HG03066 (cell line): Measurements from ENCODE around the gene TRAPPC2B.
"Not testable (repeated sequence)": the region's sequence is repeated elsewhere in the genome, so short reads cannot be mapped to it uniquely, and the experiment has no call there.

Experiments used
- ATAC-seq: cut with Tn5 transposase; IDR thresholded peaks from one replicate; pipeline ENCODE4 v1.9.1; 2021; ENCODE audit warnings: low read depth; ENCODE audit not compliant: unreplicated experiment

Gene TRAPPC2B

GRCh38 chr19:57366776-57367175, 3.4 kb downstream of the TRAPPC2B start:
- ATAC-seq: no peak

- no peak for ATAC-seq
Observed at GRCh38 chr19:57374179-57374578, 10.8 kb downstream of the TRAPPC2B start.

GRCh38 chr19:57374647-57375046, 11.3 kb downstream of the TRAPPC2B start:
- not testable (repeated sequence) for ATAC-seq

GRCh38 chr19:57376151-57376550, 12.8 kb downstream of the TRAPPC2B start:
- ATAC-seq: no peak

GRCh38 chr19:57377498-57378146, 14.3 kb downstream of the TRAPPC2B start:
- ATAC-seq: no peak

GRCh38 chr19:57380923-57381322, 17.6 kb downstream of the TRAPPC2B start:
- ATAC-seq: no peak

- no peak for ATAC-seq
Observed at GRCh38 chr19:57382806-57383488, 19.6 kb downstream of the TRAPPC2B start.

GRCh38 chr19:57389194-57389729, 25.9 kb downstream of the TRAPPC2B start:
- ATAC-seq: no peak

- ATAC-seq: peak; percentile 98
Observed at GRCh38 chr19:57389730-57390598, 26.6 kb downstream of the TRAPPC2B start, which contains the start of gene ZNF548. TSS of gene ZNF548 (plus strand) at chr19:57389854. CDS start at chr19:57390100, 246 bp downstream.

- no peak for ATAC-seq
Observed at GRCh38 chr19:57395710-57396109, 32.4 kb downstream of the TRAPPC2B start.

GRCh38 chr19:57398868-57399267, 35.5 kb downstream of the TRAPPC2B start:
- ATAC-seq: no peak

GRCh38 chr19:57403737-57404563, 40.6 kb downstream of the TRAPPC2B start:
- ATAC-seq: no peak

- ATAC-seq: no peak
Observed at GRCh38 chr19:57406516-57407123, 43.3 kb downstream of the TRAPPC2B start.

GRCh38 chr19:57410877-57411671, 47.7 kb downstream of the TRAPPC2B start, which contains the start of gene ZNF17:
TSS of gene ZNF17 (plus strand) at chr19:57411161. CDS start at chr19:57413616, 2,455 bp downstream.
- ATAC-seq: peak; percentile 99
